ENCODE measurements around the gene DCAF12.

The DCAF12 gene

GRCh38 chr9:34102796-34103195 lies 23.7 kb downstream of the DCAF12 start:
- no peak overlapping the region for H3K14ac ChIP-seq (ENCODE audit: low read length)
- H3K9ac ChIP-seq (ENCODE audit: low read length): no peak overlapping the region
- H3K79me2 ChIP-seq (ENCODE audit: control insufficient read depth, insufficient read depth, low read length, poor library complexity): no peaks in the 10 kb centered on the region
- no peak overlapping the region for H4K12ac ChIP-seq (ENCODE audit: low read depth, low read length)
- H3K27ac ChIP-seq (ENCODE audit: low read depth, low read length): no peak overlapping the region
- H3K79me1 ChIP-seq (ENCODE audit: low read length): no peaks in the 10 kb centered on the region
- H2BK5ac ChIP-seq (ENCODE audit: low read depth, low read length, poor library complexity): no peak overlapping the region
- H3K9me3 ChIP-seq (ENCODE audit: insufficient read depth, low read depth, low read length): no peaks in the 10 kb centered on the region
- H3K36me3 ChIP-seq (ENCODE audit: control insufficient read depth in 1 of 2, insufficient read depth in 2 of 2, low read length in 2 of 2): peaks cover 57 to 69% of the 10 kb centered on the region in 2 experiments
- H3K4me1 ChIP-seq (ENCODE audit: control insufficient read depth in 1 of 2, insufficient read depth in 2 of 2, low read length in 2 of 2): no peaks in the 10 kb centered on the region
- no peak overlapping the region for H2AK5ac ChIP-seq (ENCODE audit: low read length)
- no CpG with 5 or more reads among the region's 11 CpGs for WGBS (ENCODE audit: extremely low coverage, insufficient coverage, insufficient read length)
- no peak overlapping the region for H3K18ac ChIP-seq (ENCODE audit: low read length)
- DNase-seq: no peak
- H4K91ac ChIP-seq (ENCODE audit: low read depth, low read length): no peak overlapping the region
- no peak overlapping the region for H2BK120ac ChIP-seq (ENCODE audit: insufficient read depth, low read length, poor library complexity)
- no peak overlapping the region for H3K23ac ChIP-seq (ENCODE audit: low read length)
- H3K4ac ChIP-seq (ENCODE audit: low read depth, low read length): no peak overlapping the region
- no peak overlapping the region for H3K4me2 ChIP-seq (ENCODE audit: low read length)
- H3K4me3 ChIP-seq (ENCODE audit: low read depth, low read length): no peak overlapping the region
- H2AFZ ChIP-seq (ENCODE audit: insufficient read depth, low read length, poor library complexity): no peak overlapping the region
- no peak overlapping the region for H2BK12ac ChIP-seq (ENCODE audit: low read length)
- H3K27me3 ChIP-seq (ENCODE audit: insufficient read depth, low read length): no peaks in the 10 kb centered on the region
- no peak overlapping the region for H4K8ac ChIP-seq (ENCODE audit: low read depth, low read length)

DNA sequence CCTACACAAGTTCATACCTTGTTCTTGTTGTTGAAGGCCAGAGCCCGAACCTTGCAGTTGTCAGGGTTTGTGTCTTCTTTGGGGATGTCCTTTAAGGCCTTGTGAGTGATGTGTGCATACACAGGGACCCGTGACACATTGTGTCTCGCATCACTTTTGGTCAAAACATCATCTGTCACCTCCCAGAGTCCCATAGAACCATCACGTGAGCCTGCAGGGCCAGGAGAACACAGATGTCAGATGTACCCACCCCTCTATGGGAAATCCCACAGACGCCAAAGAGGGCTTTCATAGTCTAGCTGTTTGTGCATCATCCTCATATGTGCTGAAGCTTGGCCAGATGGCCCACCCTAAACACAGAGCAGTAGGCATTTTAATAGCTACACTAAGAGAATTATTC lies 28.2 kb downstream of the DCAF12 start:
- H3K4ac ChIP-seq (ENCODE audit: low read depth, low read length): no peak overlapping the region
- no peak overlapping the region for H2AFZ ChIP-seq (ENCODE audit: insufficient read depth, low read length, poor library complexity)
- DNase-seq: no peak
- H3K23ac ChIP-seq (ENCODE audit: low read length): no peak overlapping the region
- no CpG with 5 or more reads among the region's 5 CpGs for WGBS (ENCODE audit: extremely low coverage, insufficient coverage, insufficient read length)
- H2BK120ac ChIP-seq (ENCODE audit: insufficient read depth, low read length, poor library complexity): no peak overlapping the region
- no peak overlapping the region for H4K8ac ChIP-seq (ENCODE audit: low read depth, low read length)
- H4K12ac ChIP-seq (ENCODE audit: low read depth, low read length): no peak overlapping the region
- H2BK5ac ChIP-seq (ENCODE audit: low read depth, low read length, poor library complexity): no peak overlapping the region
- no peaks in the 10 kb centered on the region for H3K79me1 ChIP-seq (ENCODE audit: low read length)
- H2BK12ac ChIP-seq (ENCODE audit: low read length): no peak overlapping the region
- H3K9me3 ChIP-seq (ENCODE audit: insufficient read depth, low read depth, low read length): no peaks in the 10 kb centered on the region
- no peaks in the 10 kb centered on the region for H3K27me3 ChIP-seq (ENCODE audit: insufficient read depth, low read length)
- H3K9ac ChIP-seq (ENCODE audit: low read length): no peak overlapping the region
- H3K4me1 ChIP-seq (ENCODE audit: control insufficient read depth in 1 of 2, insufficient read depth in 2 of 2, low read length in 2 of 2): no peaks in the 10 kb centered on the region
- peaks cover 53 to 64% of the 10 kb centered on the region in 2 experiments for H3K36me3 ChIP-seq (ENCODE audit: control insufficient read depth in 1 of 2, insufficient read depth in 2 of 2, low read length in 2 of 2)
- no peak overlapping the region for H3K27ac ChIP-seq (ENCODE audit: low read depth, low read length)
- H4K91ac ChIP-seq (ENCODE audit: low read depth, low read length): no peak overlapping the region
- no peak overlapping the region for H3K14ac ChIP-seq (ENCODE audit: low read length)
- no peak overlapping the region for H3K4me2 ChIP-seq (ENCODE audit: low read length)
- H3K4me3 ChIP-seq (ENCODE audit: low read depth, low read length): no peak overlapping the region
- no peak overlapping the region for H3K18ac ChIP-seq (ENCODE audit: low read length)
- H2AK5ac ChIP-seq (ENCODE audit: low read length): no peak overlapping the region
- no peaks in the 10 kb centered on the region for H3K79me2 ChIP-seq (ENCODE audit: control insufficient read depth, insufficient read depth, low read length, poor library complexity)

DNA sequence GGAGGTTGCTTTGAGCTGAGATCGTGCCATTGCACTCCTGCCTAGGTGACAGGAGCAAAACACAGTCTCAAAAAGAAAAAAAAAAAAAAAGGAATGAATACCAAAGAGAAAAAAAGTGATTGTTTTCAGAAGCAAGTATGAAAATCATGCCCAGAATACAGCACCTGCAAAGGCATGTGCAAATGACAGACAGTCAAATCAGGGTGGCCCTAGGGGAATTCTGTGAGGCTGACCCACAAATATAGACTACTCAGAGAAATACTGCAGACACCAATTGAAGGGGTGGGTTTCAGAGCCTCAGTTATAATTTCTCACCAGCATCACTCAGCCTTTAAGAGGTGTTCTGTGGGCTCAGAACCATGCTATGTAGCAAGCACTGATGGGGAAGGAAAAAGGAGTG lies 28.6 kb downstream of the DCAF12 start:
- Histone ChIP-seq H3K27me3 (ENCODE audit: insufficient read depth, low read length) (no peaks in the 10 kb centered on the region), H2BK5ac (ENCODE audit: low read depth, low read length, poor library complexity) (no peak overlapping the region), H2AFZ (ENCODE audit: insufficient read depth, low read length, poor library complexity) (no peak overlapping the region), H4K91ac (ENCODE audit: low read depth, low read length) (no peak overlapping the region), H4K8ac (ENCODE audit: low read depth, low read length) (no peak overlapping the region), H3K9me3 (ENCODE audit: insufficient read depth, low read depth, low read length) (no peaks in the 10 kb centered on the region), H3K9ac (ENCODE audit: low read length) (no peak overlapping the region), H3K36me3 (ENCODE audit: control insufficient read depth in 1 of 2, insufficient read depth in 2 of 2, low read length in 2 of 2) (peaks cover 53 to 65% of the 10 kb centered on the region in 2 experiments), H3K4me2 (ENCODE audit: low read length) (no peak overlapping the region), H3K23ac (ENCODE audit: low read length) (no peak overlapping the region), H3K4me1 (ENCODE audit: control insufficient read depth in 1 of 2, insufficient read depth in 2 of 2, low read length in 2 of 2) (no peaks in the 10 kb centered on the region), H3K14ac (ENCODE audit: low read length) (no peak overlapping the region), H3K79me1 (ENCODE audit: low read length) (no peaks in the 10 kb centered on the region), H2AK5ac (ENCODE audit: low read length) (no peak overlapping the region), H4K12ac (ENCODE audit: low read depth, low read length) (no peak overlapping the region), H3K18ac (ENCODE audit: low read length) (no peak overlapping the region), H3K4me3 (ENCODE audit: low read depth, low read length) (no peak overlapping the region), H3K27ac (ENCODE audit: low read depth, low read length) (no peak overlapping the region), H2BK12ac (ENCODE audit: low read length) (no peak overlapping the region), H2BK120ac (ENCODE audit: insufficient read depth, low read length, poor library complexity) (no peak overlapping the region), H3K79me2 (ENCODE audit: control insufficient read depth, insufficient read depth, low read length, poor library complexity) (no peaks in the 10 kb centered on the region), H3K4ac (ENCODE audit: low read depth, low read length) (no peak overlapping the region)
- WGBS (ENCODE audit: extremely low coverage, insufficient coverage, insufficient read length): no CpG with 5 or more reads among the region's 1 CpG
- DNase-seq: no peak

DNA sequence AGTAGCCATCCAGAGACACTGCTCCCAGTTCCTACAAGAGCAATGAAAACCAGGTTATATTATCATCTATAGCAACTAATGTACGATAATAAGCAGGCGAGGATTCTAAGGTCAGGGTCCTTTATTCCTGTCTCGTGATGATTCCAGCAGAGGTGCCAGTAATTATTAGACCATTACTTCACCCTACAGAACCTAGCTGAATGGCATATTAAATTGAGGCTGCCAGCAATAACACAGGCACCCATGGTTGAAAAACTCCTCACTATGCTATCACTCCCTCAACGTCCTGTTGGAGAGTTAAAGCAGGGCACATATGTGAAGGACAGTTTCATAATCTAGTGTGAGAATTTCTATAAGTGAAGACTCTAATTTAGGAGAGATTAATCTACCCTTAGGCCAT lies 29.7 kb downstream of the DCAF12 start:
- H3K4me1 ChIP-seq (ENCODE audit: control insufficient read depth in 1 of 2, insufficient read depth in 2 of 2, low read length in 2 of 2): no peaks in the 10 kb centered on the region
- no peak overlapping the region for H3K27ac ChIP-seq (ENCODE audit: low read depth, low read length)
- H4K91ac ChIP-seq (ENCODE audit: low read depth, low read length): no peak overlapping the region
- no peak overlapping the region for H2BK120ac ChIP-seq (ENCODE audit: insufficient read depth, low read length, poor library complexity)
- H3K27me3 ChIP-seq (ENCODE audit: insufficient read depth, low read length): no peaks in the 10 kb centered on the region
- H3K4me2 ChIP-seq (ENCODE audit: low read length): no peak overlapping the region
- H2AFZ ChIP-seq (ENCODE audit: insufficient read depth, low read length, poor library complexity): no peak overlapping the region
- no CpG with 5 or more reads among the region's 4 CpGs for WGBS (ENCODE audit: extremely low coverage, insufficient coverage, insufficient read length)
- no peak overlapping the region for H3K4ac ChIP-seq (ENCODE audit: low read depth, low read length)
- no peak overlapping the region for H3K23ac ChIP-seq (ENCODE audit: low read length)
- no peak for DNase-seq
- no peak overlapping the region for H3K4me3 ChIP-seq (ENCODE audit: low read depth, low read length)
- H2AK5ac ChIP-seq (ENCODE audit: low read length): no peak overlapping the region
- peaks cover 51 to 57% of the 10 kb centered on the region in 2 experiments for H3K36me3 ChIP-seq (ENCODE audit: control insufficient read depth in 1 of 2, insufficient read depth in 2 of 2, low read length in 2 of 2)
- H3K79me2 ChIP-seq (ENCODE audit: control insufficient read depth, insufficient read depth, low read length, poor library complexity): no peaks in the 10 kb centered on the region
- H3K9me3 ChIP-seq (ENCODE audit: insufficient read depth, low read depth, low read length): no peaks in the 10 kb centered on the region
- no peak overlapping the region for H4K12ac ChIP-seq (ENCODE audit: low read depth, low read length)
- H4K8ac ChIP-seq (ENCODE audit: low read depth, low read length): no peak overlapping the region
- H3K79me1 ChIP-seq (ENCODE audit: low read length): no peaks in the 10 kb centered on the region
- no peak overlapping the region for H3K9ac ChIP-seq (ENCODE audit: low read length)
- H2BK12ac ChIP-seq (ENCODE audit: low read length): no peak overlapping the region
- no peak overlapping the region for H3K18ac ChIP-seq (ENCODE audit: low read length)
- H2BK5ac ChIP-seq (ENCODE audit: low read depth, low read length, poor library complexity): no peak overlapping the region
- no peak overlapping the region for H3K14ac ChIP-seq (ENCODE audit: low read length)

Data from trophoblast cell (in vitro differentiated cells and primary cell).